Lower leg skin (tissue), 4 donors: ENCODE results near the gene CMIP. TPM values are rescaled to one million over a fixed set of nuclear protein-coding genes. Genes with fewer than 3 reads are reported as not detected.

Experiments used
- DNase-seq, 2 donors: peaks; one replicate each; pipeline ENCODE4 v3.0.0-alpha.2; 2019; ENCODE audit warnings: low spot score in 2 of 2
- H3K4me3 ChIP-seq: fragments of 200-600 bp; sonication (generic); 2 replicates; pipeline ENCODE4 v1.5.1; 2017; ENCODE audit warnings: mild to moderate bottlenecking, low read depth; ENCODE audit not compliant: poor library complexity, severe bottlenecking
- CTCF ChIP-seq, 3 donors: fragments of 450-650 bp; IDR thresholded peaks; one replicate each; pipeline ENCODE4 v1.5.1; 2016; ENCODE audit warnings: antibody characterized with exemption in 3 of 3, mild to moderate bottlenecking in 3 of 3, moderate library complexity in 2 of 3
- POLR2A ChIP-seq, 2 donors: fragments of 450-650 bp; IDR thresholded peaks; one replicate each; pipeline ENCODE4 v1.6.1; 2016 to 2017; ENCODE audit warnings: antibody characterized with exemption in 2 of 2, mild to moderate bottlenecking in 1 of 2, moderate library complexity in 1 of 2
- WGBS, 2 donors: methylation state at CpG; one replicate each; pipeline ENCODE4 v1.1.5; 2018; 5-methylcytosine and 5-hydroxymethylcytosine counted together
- intact Hi-C: fragments of 100-400 bp; cut with DNase I; formaldehyde crosslinking; loops from one replicate; pipeline ENCODE4 v1.15.0; 2023; ENCODE audit warnings: low total_unique reads
- total RNA-seq, 4 donors: library from RNA; depleted of rRNA; stranded (reverse); fragments of >200 nt; gene quantifications; one replicate each; pipeline ENCODE4 v1.1.0, GENCODE V29; 2016

CMIP gene
- total RNA-seq, 4 donors from 2014 or later, result 53.7 to 115 (median 77.4) TPM

GRCh38 chr16:81652798-81653505, 208.3 kb downstream of the CMIP start:
- intact Hi-C loops, result no loop called here
- no peak for DNase-seq

GRCh38 chr16:81654346-81654745, 209.7 kb downstream of the CMIP start:
- H3K4me3 ChIP-seq, result no peak overlapping the region
- intact Hi-C loops, result no loop called here
- TF ChIP-seq CTCF (IDR thresholded peaks at IDR 0.05), result no peak
- no peak for TF ChIP-seq POLR2A (IDR thresholded peaks at IDR 0.05)
- 81 to 92% methylated on average over 1 of the region's 1 CpG for WGBS, 2 donors
- DNase-seq, result no peak

More at GRCh38 chr16:81652798-81653505, 208.3 kb downstream of the CMIP start:
- WGBS, 2 donors, result 86 to 90% methylated on average over 21 of the region's 21 CpGs
- H3K4me3 ChIP-seq, result no peak overlapping the region
- TF ChIP-seq CTCF (IDR thresholded peaks at IDR 0.05), result no peak
- TF ChIP-seq POLR2A (IDR thresholded peaks at IDR 0.05), result no peak

GRCh38 chr16:81655469-81656162, 211.0 kb downstream of the CMIP start:
- H3K4me3 ChIP-seq, result no peak overlapping the region
- no peak for TF ChIP-seq POLR2A (IDR thresholded peaks at IDR 0.05)
- TF ChIP-seq CTCF (IDR thresholded peaks at IDR 0.05), result no peak
- intact Hi-C loops, result no loop called here
- DNase-seq, result no peak
- 92 to 93% methylated on average over 14 of the region's 14 CpGs for WGBS, 2 donors

- intact Hi-C loops, result no loop called here
- WGBS, 2 donors, result 85 to 88% methylated on average over 8 of the region's 8 CpGs
- TF ChIP-seq POLR2A (IDR thresholded peaks at IDR 0.05), result no peak
- no peak for TF ChIP-seq CTCF (IDR thresholded peaks at IDR 0.05)
- no peak for DNase-seq
- no peak overlapping the region for H3K4me3 ChIP-seq
These were observed 212.6 kb downstream of the CMIP start for GRCh38 chr16:81657224-81657623.

- intact Hi-C loops, result no loop called here
- no peak overlapping the region for H3K4me3 ChIP-seq
- DNase-seq, result no peak
- WGBS, 2 donors, result 86 to 89% methylated on average over 13 of the region's 13 CpGs
- TF ChIP-seq POLR2A (IDR thresholded peaks at IDR 0.05) (no peak), CTCF (IDR thresholded peaks at IDR 0.05) (no peak)
These were observed 213.2 kb downstream of the CMIP start for GRCh38 chr16:81657781-81658180.
